Activated CD4-positive, CD25-positive, alpha-beta regulatory T cell (primary cell): Measurements from ENCODE around the gene PRPS1L1.

Experiments
- DNase-seq, 4 experiments: peaks; one replicate each; lab custom pipeline; 2025; lab: John Stamatoyannopoulos, UW

PRPS1L1 gene

GRCh38 chr7:18027628-18028027 is at the start of gene PRPS1L1:
TSS of gene PRPS1L1 (minus strand) at chr7:18027846.
- no peak for DNase-seq

GRCh38 chr7:18076461-18076860 is 48.8 kb upstream of the PRPS1L1 start:
- DNase-seq, result no peak

GRCh38 chr7:18068745-18069144 is 41.1 kb upstream of the PRPS1L1 start:
- no peak for DNase-seq

- no peak for DNase-seq
Observed at GRCh38 chr7:18064242-18064838, 36.7 kb upstream of the PRPS1L1 start.

GRCh38 chr7:18063149-18063901 is 35.7 kb upstream of the PRPS1L1 start:
- no peak for DNase-seq

- no peak for DNase-seq
Observed at GRCh38 chr7:18059171-18059570, 31.5 kb upstream of the PRPS1L1 start.

GRCh38 chr7:18053941-18054340 is 26.3 kb upstream of the PRPS1L1 start:
- DNase-seq, result no peak

GRCh38 chr7:18053177-18053928 is 25.7 kb upstream of the PRPS1L1 start:
- DNase-seq, result no peak

- DNase-seq, result no peak
Observed at GRCh38 chr7:18049262-18049661, 21.6 kb upstream of the PRPS1L1 start.

GRCh38 chr7:18046601-18047000 is 19.0 kb upstream of the PRPS1L1 start:
- DNase-seq, result no peak

- DNase-seq, result no peak
Observed at GRCh38 chr7:18045171-18045570, 17.5 kb upstream of the PRPS1L1 start.

- no peak for DNase-seq
Observed at GRCh38 chr7:18041191-18041590, 13.5 kb upstream of the PRPS1L1 start.

GRCh38 chr7:18040196-18040595 is 12.6 kb upstream of the PRPS1L1 start:
- no peak for DNase-seq

- DNase-seq, result no peak
Observed at GRCh38 chr7:18038382-18038781, 10.7 kb upstream of the PRPS1L1 start.

GRCh38 chr7:18037609-18038008 is 10.0 kb upstream of the PRPS1L1 start:
- DNase-seq, result no peak

- DNase-seq, result no peak
Observed at GRCh38 chr7:18036783-18037182, 9.1 kb upstream of the PRPS1L1 start.

- no peak for DNase-seq
Observed at GRCh38 chr7:18030758-18031157, 3.1 kb upstream of the PRPS1L1 start.

- no peak for DNase-seq
Observed at GRCh38 chr7:18020138-18020715, 7.4 kb downstream of the PRPS1L1 start.

GRCh38 chr7:18019555-18019954 is 8.1 kb downstream of the PRPS1L1 start:
- DNase-seq, result no peak

GRCh38 chr7:18018296-18019215 is 9.1 kb downstream of the PRPS1L1 start:
- DNase-seq, result no peak
